NT2/D1 (cell line): Measurements from ENCODE around the gene NACC2.

ENCODE experiments used
- SUZ12 ChIP-seq: IDR thresholded peaks from 2 replicates; pipeline ENCODE4 v1.6.1; 2011; ENCODE audit not compliant: insufficient read length, insufficient read depth; ENCODE audit errors: extremely low read depth
- YY1 ChIP-seq: IDR thresholded peaks from 2 replicates; pipeline ENCODE4 v1.6.1; 2011; ENCODE audit not compliant: insufficient read length, insufficient read depth
- ZNF274 ChIP-seq: IDR thresholded peaks from 2 replicates; pipeline ENCODE4 v1.6.1; 2011; ENCODE audit warnings: mild to moderate bottlenecking, low read depth, low read length

DNA sequence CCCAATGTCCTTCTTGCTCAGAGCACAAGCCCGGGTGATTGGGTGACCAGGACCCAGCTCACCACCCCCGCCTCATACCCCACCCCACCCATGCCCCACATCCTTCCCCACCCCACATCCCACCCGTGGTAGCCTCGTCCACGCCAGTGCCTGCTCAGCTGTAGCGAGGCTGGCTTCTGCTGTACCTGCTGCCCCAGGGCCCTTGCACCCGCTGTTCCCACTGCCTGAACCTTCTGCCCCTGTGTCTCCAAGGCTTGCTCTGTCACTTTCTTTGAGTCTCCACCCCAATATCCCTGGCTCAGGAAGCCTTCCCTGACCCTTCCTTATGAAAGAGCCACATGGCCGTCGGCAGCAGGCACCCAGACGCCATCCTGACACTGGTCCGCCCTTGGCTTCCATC, 3.1 kb upstream of the NACC2 start:
- TF ChIP-seq YY1: no peak
- no peak for TF ChIP-seq ZNF274
- no peak for TF ChIP-seq SUZ12
